GM23248 (cell line): ENCODE results near the gene NRP1.

Experiments used
- EZH2 ChIP-seq: fragments of 200-600 bp; sonication (generic); IDR thresholded peaks from 2 replicates; pipeline ENCODE4 v1.6.1; 2018; ENCODE audit warnings: antibody characterized with exemption, mild to moderate bottlenecking; ENCODE audit not compliant: insufficient read depth, poor library complexity, severe bottlenecking
- EZH2phosphoT487 ChIP-seq: fragments of 200-600 bp; sonication (generic); IDR thresholded peaks from 2 replicates; pipeline ENCODE4 v1.6.1; 2018; ENCODE audit warnings: antibody characterized with exemption, moderate library complexity, mild to moderate bottlenecking, low read depth; ENCODE audit not compliant: insufficient read depth

DNA sequence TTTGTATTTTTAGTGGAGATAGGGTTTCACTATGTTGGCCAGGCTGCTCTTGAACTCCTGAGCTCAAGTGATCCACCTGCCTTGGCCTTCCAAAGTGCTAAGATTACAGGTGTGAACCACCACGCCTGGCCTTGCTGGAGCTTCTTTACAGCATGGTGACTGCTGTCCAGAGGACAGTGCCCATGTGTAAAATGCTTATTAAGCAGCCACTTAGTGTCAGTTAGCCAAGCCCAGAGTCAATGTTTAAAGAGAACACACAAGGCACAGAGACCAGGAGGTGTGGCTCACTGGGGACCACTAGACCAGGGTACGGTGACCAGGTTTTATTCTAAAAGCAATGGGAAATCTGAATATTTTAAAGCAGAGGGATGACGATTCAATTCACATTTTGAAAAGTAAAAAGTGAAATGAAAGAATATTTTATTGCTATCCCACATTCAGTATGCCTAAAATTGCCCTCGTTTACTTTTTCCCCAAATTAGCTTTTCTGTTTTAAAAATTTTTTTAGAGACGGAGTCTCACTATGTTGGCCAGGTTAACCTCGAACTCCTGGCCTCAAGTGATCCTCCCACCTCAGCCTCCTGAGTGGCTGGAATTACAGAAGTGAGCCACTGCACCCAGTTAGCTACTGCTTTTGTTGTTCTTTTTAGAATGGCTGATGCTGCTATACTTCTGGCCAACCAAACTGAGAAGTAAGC is 172.8 kb downstream of the NRP1 start:
- TF ChIP-seq EZH2: no peak
- no peak for TF ChIP-seq EZH2phosphoT487
